Mesenchymal stem cell (in vitro differentiated cells and primary cell): Measurements from ENCODE around the gene SMARCC2.
A peak's percentile ranks its signal among the peaks of the same experiment; 100 is the strongest.

Experiments used
- DNase-seq: peaks from one replicate; pipeline ENCODE4 v3.0.0-alpha.2; 2013
- H2AFZ ChIP-seq: one replicate; pipeline ENCODE4 v1.6.1; 2013; ENCODE audit warnings: low read depth, mild to moderate bottlenecking, control low read depth, inconsistent platforms, low read length, moderate library complexity
- H2AK5ac ChIP-seq: 2 replicates; pipeline ENCODE4 v1.6.1; 2013; ENCODE audit warnings: low read length, moderate library complexity, mild to moderate bottlenecking, inconsistent platforms; ENCODE audit not compliant: severe bottlenecking
- H2BK120ac ChIP-seq: one replicate; pipeline ENCODE4 v1.6.1; 2013; ENCODE audit warnings: low read depth, mild to moderate bottlenecking, inconsistent platforms, low read length, moderate library complexity
- H2BK12ac ChIP-seq, 2 experiments: one replicate each; pipeline ENCODE4 v1.6.1; 2013; ENCODE audit warnings: inconsistent platforms in 2 of 2, low read length in 2 of 2, mild to moderate bottlenecking in 2 of 2, moderate library complexity in 2 of 2, control low read depth in 1 of 2
- H2BK15ac ChIP-seq: one replicate; pipeline ENCODE4 v1.6.1; 2013; ENCODE audit warnings: mild to moderate bottlenecking, low read depth, inconsistent platforms; ENCODE audit not compliant: poor library complexity, severe bottlenecking
- H2BK5ac ChIP-seq: 2 replicates; pipeline ENCODE4 v1.6.1; 2013; ENCODE audit warnings: low read depth, mild to moderate bottlenecking, low read length, control low read depth, inconsistent platforms; ENCODE audit not compliant: poor library complexity, severe bottlenecking
- H3K14ac ChIP-seq, 2 experiments: one replicate each; pipeline ENCODE4 v1.6.1; 2013; ENCODE audit warnings: inconsistent platforms in 2 of 2, low read length in 2 of 2, control low read depth in 1 of 2, mild to moderate bottlenecking in 1 of 2, moderate library complexity in 1 of 2
- H3K18ac ChIP-seq, 2 experiments: one replicate each; pipeline ENCODE4 v1.6.1; 2013; ENCODE audit warnings: inconsistent platforms in 2 of 2, low read length in 2 of 2, control low read depth in 1 of 2, low read depth in 1 of 2, mild to moderate bottlenecking in 1 of 2
- H3K23ac ChIP-seq, 2 experiments: one replicate each; pipeline ENCODE4 v1.6.1; 2013; ENCODE audit warnings: inconsistent platforms in 2 of 2, low read length in 2 of 2, mild to moderate bottlenecking in 2 of 2, moderate library complexity in 2 of 2, control low read depth in 1 of 2
- H3K27ac ChIP-seq: 2 replicates; pipeline ENCODE4 v1.5.1; 2013; ENCODE audit warnings: mild to moderate bottlenecking, moderate library complexity, low read length, control low read depth, inconsistent platforms; ENCODE audit not compliant: poor library complexity, severe bottlenecking
- H3K27me3 ChIP-seq, 2 experiments: 2 replicates each; pipeline versions ENCODE4 v1.6.1 to v1.7.0; 2013; ENCODE audit warnings: low read length in 2 of 2, mild to moderate bottlenecking in 2 of 2, moderate library complexity in 2 of 2, control low read depth in 1 of 2, inconsistent platforms in 1 of 2; ENCODE audit not compliant: control insufficient read depth in 1 of 2, insufficient read depth in 1 of 2
- H3K36me3 ChIP-seq, 2 experiments: 2 replicates each; pipeline versions ENCODE4 v1.6.1 to v1.7.0; 2013; ENCODE audit warnings: low read length in 2 of 2, control low read depth in 1 of 2, inconsistent platforms in 1 of 2, low read depth in 1 of 2, mild to moderate bottlenecking in 1 of 2; ENCODE audit not compliant: insufficient read depth in 2 of 2, control insufficient read depth in 1 of 2
- H3K4ac ChIP-seq, 2 experiments: one replicate each; pipeline ENCODE4 v1.6.1; 2013; ENCODE audit warnings: inconsistent platforms in 2 of 2, low read length in 2 of 2, mild to moderate bottlenecking in 2 of 2, moderate library complexity in 2 of 2, control low read depth in 1 of 2, low read depth in 1 of 2
- H3K4me1 ChIP-seq: 2 replicates; pipeline ENCODE4 v1.6.1; 2013; ENCODE audit warnings: low read depth, low read length, control low read depth; ENCODE audit not compliant: control insufficient read depth, insufficient read depth
- H3K4me2 ChIP-seq: 2 replicates; pipeline ENCODE4 v1.6.1; 2013; ENCODE audit warnings: low read length, mild to moderate bottlenecking, inconsistent platforms; ENCODE audit not compliant: poor library complexity, severe bottlenecking
- H3K4me3 ChIP-seq, 2 experiments: 2 replicates each; pipeline versions ENCODE4 v1.5.1 to v1.7.0; 2013; ENCODE audit warnings: low read length in 2 of 2, mild to moderate bottlenecking in 2 of 2, control low read depth in 1 of 2, low read depth in 1 of 2; ENCODE audit not compliant: insufficient read depth in 1 of 2
- H3K79me1 ChIP-seq: replicated peaks from 2 replicates; pipeline ENCODE4 v1.6.1; 2013; ENCODE audit warnings: mild to moderate bottlenecking, control low read depth, low read length, inconsistent platforms; ENCODE audit not compliant: poor library complexity, severe bottlenecking
- H3K9ac ChIP-seq: 2 replicates; pipeline ENCODE4 v1.7.0; 2013; ENCODE audit warnings: mild to moderate bottlenecking, low read length, moderate library complexity
- H3K9me3 ChIP-seq: 2 replicates; pipeline ENCODE4 v1.7.0; 2013; ENCODE audit warnings: mild to moderate bottlenecking, low read length; ENCODE audit not compliant: control insufficient read depth
- H4K8ac ChIP-seq: one replicate; pipeline ENCODE4 v1.6.1; 2013; ENCODE audit warnings: inconsistent platforms, mild to moderate bottlenecking, low read length, moderate library complexity
- H4K91ac ChIP-seq: one replicate; pipeline ENCODE4 v1.6.1; 2013; ENCODE audit warnings: mild to moderate bottlenecking, low read length, inconsistent platforms
- WGBS: methylation state at CpG from one replicate; pipeline ENCODE4 v1.1.7; 2013; ENCODE audit warnings: mixed read lengths; 5-methylcytosine and 5-hydroxymethylcytosine counted together

Gene SMARCC2

GRCh38 chr12:56229082-56229481, 39.8 kb upstream of the SMARCC2 start:
- DNase-seq = no peak
- peaks cover 5 to 20% of the 10 kb centered on the region in 2 experiments for H3K36me3 ChIP-seq
- no peak overlapping the region for H2BK120ac ChIP-seq
- no peak overlapping the region for H3K23ac ChIP-seq
- no peaks in the 10 kb centered on the region for H3K27me3 ChIP-seq
- no peak overlapping the region for H2AFZ ChIP-seq
- no peak overlapping the region for H2BK12ac ChIP-seq
- no peak overlapping the region for H3K27ac ChIP-seq
- no peak overlapping the region for H3K18ac ChIP-seq
- no peak overlapping the region for H3K14ac ChIP-seq
- H3K4ac ChIP-seq = no peak overlapping the region
- H3K4me1 ChIP-seq = peaks cover 11% of the 10 kb centered on the region
- H2BK15ac ChIP-seq = no peak overlapping the region
- H4K8ac ChIP-seq = no peak overlapping the region
- no peak overlapping the region for H4K91ac ChIP-seq
- 97% methylated on average over 5 of the region's 7 CpGs for WGBS
- no peak overlapping the region for H2BK5ac ChIP-seq
- no peaks in the 10 kb centered on the region for H3K9me3 ChIP-seq
- no peak overlapping the region for H3K4me3 ChIP-seq
- H3K9ac ChIP-seq = no peak overlapping the region
- H3K4me2 ChIP-seq = no peak overlapping the region
- H3K79me1 ChIP-seq = peaks cover 11% of the 10 kb centered on the region
- no peak overlapping the region for H2AK5ac ChIP-seq

- H3K4me2 ChIP-seq = peak overlapping the region; percentile 93
- no peak overlapping the region for H2BK5ac ChIP-seq
- H3K4me1 ChIP-seq = peaks cover 18% of the 10 kb centered on the region
- no peak overlapping the region for H2AK5ac ChIP-seq
- no peak overlapping the region for H3K23ac ChIP-seq
- H3K27ac ChIP-seq = no peak overlapping the region
- H3K9ac ChIP-seq = peak overlapping the region; percentile 95
- H3K9me3 ChIP-seq = no peaks in the 10 kb centered on the region
- no peaks in the 10 kb centered on the region for H3K27me3 ChIP-seq
- peaks cover 16% of the 10 kb centered on the region for H3K79me1 ChIP-seq
- peak overlapping the region in 1 of 2 experiments; percentile 24 for H3K4ac ChIP-seq
- H2BK15ac ChIP-seq = no peak overlapping the region
- H2AFZ ChIP-seq = no peak overlapping the region
- H2BK120ac ChIP-seq = no peak overlapping the region
- H2BK12ac ChIP-seq = peak overlapping the region; percentile 9 to 31
- peak overlapping the region in 1 of 2 experiments; percentile 48 for H3K18ac ChIP-seq
- peak overlapping the region; percentile 58 for H4K91ac ChIP-seq
- peaks cover 5 to 20% of the 10 kb centered on the region in 2 experiments for H3K36me3 ChIP-seq
- WGBS = 87% methylated on average over 10 of the region's 11 CpGs
- no peak for DNase-seq
- peak overlapping the region; percentile 94 for H4K8ac ChIP-seq
- no peak overlapping the region for H3K14ac ChIP-seq
- H3K4me3 ChIP-seq = peak overlapping the region; percentile 61 to 93
Measured at GRCh38 chr12:56224954-56225353, 35.7 kb upstream of the SMARCC2 start.

- Histone ChIP-seq H2BK15ac (peak within 1 kb of the TSS; percentile 44), H3K27me3 (no peaks in the 10 kb centered on the region)
- WGBS = 2% methylated on average over 37 of the region's 41 CpGs
Measured at GRCh38 chr12:56224102-56224701, 34.9 kb upstream of the SMARCC2 start, which contains the start of gene NABP2. Gene NABP2, plus strand, starts transcription at chr12:56224342. Its CDS starts 515 bp downstream, at chr12:56224857.

GRCh38 chr12:56223571-56224101, 34.4 kb upstream of the SMARCC2 start:
- peak overlapping the region in 1 of 2 experiments; percentile 73 for H3K4ac ChIP-seq
- no peak overlapping the region for H2BK15ac ChIP-seq

More at GRCh38 chr12:56224102-56224701, 34.9 kb upstream of the SMARCC2 start, which contains the start of gene NABP2:
- H4K8ac ChIP-seq = peak within 1 kb of the TSS; percentile 95
- H3K4me3 ChIP-seq = peak within 1 kb of the TSS; percentile 61 to 93
- no peaks in the 10 kb centered on the region for H3K9me3 ChIP-seq
- H3K27ac ChIP-seq = peak within 1 kb of the TSS; percentile 64
- peak within 1 kb of the TSS; percentile 71 to 85 for H3K18ac ChIP-seq
- peak within 1 kb of the TSS; percentile 89 for H2AK5ac ChIP-seq
- H3K14ac ChIP-seq = peak within 1 kb of the TSS; percentile 75 to 79
- H2AFZ ChIP-seq = peak within 1 kb of the TSS; percentile 20
- H3K4ac ChIP-seq = peak within 1 kb of the TSS; percentile 73 to 92
- peak within 1 kb of the TSS; percentile 57 for H2BK120ac ChIP-seq
- H3K9ac ChIP-seq = peak within 1 kb of the TSS; percentile 95
- H3K79me1 ChIP-seq = peaks cover 16% of the 10 kb centered on the region
- H3K23ac ChIP-seq = no peak within 1 kb of the TSS
- H2BK5ac ChIP-seq = peak within 1 kb of the TSS; percentile 46
- peak within 1 kb of the TSS; percentile 93 for H3K4me2 ChIP-seq
- peak within 1 kb of the TSS; percentile 59 for H4K91ac ChIP-seq
- peak within 1 kb of the TSS; percentile 31 to 63 for H2BK12ac ChIP-seq
- H3K4me1 ChIP-seq = peaks cover 20% of the 10 kb centered on the region
- H3K36me3 ChIP-seq = peaks cover 3 to 19% of the 10 kb centered on the region in 2 experiments
- DNase-seq = peak; percentile 98

More at GRCh38 chr12:56223571-56224101, 34.4 kb upstream of the SMARCC2 start:
- Histone ChIP-seq H3K9ac (peak overlapping the region; percentile 92), H3K4me1 (peaks cover 20% of the 10 kb centered on the region), H3K23ac (no peak overlapping the region), H3K14ac (peak overlapping the region in 1 of 2 experiments; percentile 57), H3K79me1 (peaks cover 16% of the 10 kb centered on the region), H2AK5ac (peak overlapping the region; percentile 89), H4K91ac (peak overlapping the region; percentile 59), H4K8ac (peak overlapping the region; percentile 95), H2AFZ (no peak overlapping the region), H3K9me3 (no peaks in the 10 kb centered on the region), H2BK120ac (peak overlapping the region; percentile 29), H3K18ac (peak overlapping the region in 1 of 2 experiments; percentile 85), H3K36me3 (peaks cover 0 to 14% of the 10 kb centered on the region in 2 experiments), H3K4me2 (peak overlapping the region; percentile 18), H3K27ac (peak overlapping the region; percentile 64), H2BK12ac (peak overlapping the region in 1 of 2 experiments; percentile 63), H2BK5ac (peak overlapping the region; percentile 46), H3K27me3 (no peaks in the 10 kb centered on the region), H3K4me3 (peak overlapping the region in 1 of 2 experiments; percentile 93)
- DNase-seq = no peak
- 59% methylated on average over 15 of the region's 15 CpGs for WGBS
